Measurements from ENCODE around the gene CERS4. TPM values are rescaled to one million over a fixed set of nuclear protein-coding genes. Genes with fewer than 3 reads are reported as not detected.

CERS4 gene
- total and polyA plus RNA-seq, 2 donors (not counting 3 experiments of a cell fraction or from before 2014, with no cell fraction given) = 4.9 to 7.7 TPM

GRCh38 chr19:8163759-8164158, 45.4 kb upstream of the CERS4 start:
- Histone ChIP-seq H3K36me3 (ENCODE audit: control insufficient read depth in 2 of 2, extremely low read depth in 1 of 2, insufficient read depth in 2 of 2, low read length in 2 of 2) (no peaks in the 10 kb centered on the region), H3K4me1 (ENCODE audit: control insufficient read depth, extremely low read depth, insufficient read depth, low read length) (no peaks in the 10 kb centered on the region), H3K27ac (ENCODE audit: insufficient read depth, low read depth, low read length) (no peak overlapping the region), H3K4me2 (ENCODE audit: insufficient read depth, low read length) (no peak overlapping the region), H3K4me3 (replicated peaks in 1 of 3; ENCODE audit: insufficient read depth in 1 of 3, low read depth in 1 of 3, low read length in 3 of 3) (no peak overlapping the region), H3K9me1 (replicated peaks; ENCODE audit: control insufficient read depth, extremely low read depth, insufficient read depth, low read length) (no peaks in the 10 kb centered on the region), H4K20me1 (replicated peaks; ENCODE audit: control insufficient read depth, extremely low read depth, insufficient read depth, low read length) (no peaks in the 10 kb centered on the region), H3K9me3 (replicated peaks; ENCODE audit: control insufficient read depth, insufficient read depth, low read length) (no peaks in the 10 kb centered on the region), H3K79me2 (ENCODE audit: control insufficient read depth, insufficient read depth, low read length) (no peaks in the 10 kb centered on the region), H3K9ac (replicated peaks; ENCODE audit: extremely low read depth, insufficient read depth, low read length) (no peak overlapping the region), H3K27me3 (ENCODE audit: control insufficient read depth in 2 of 2, insufficient read depth in 2 of 2, low read length in 2 of 2) (no peaks in the 10 kb centered on the region), H2AFZ (ENCODE audit: low read depth, low read length) (no peak overlapping the region)
- ChIA-PET POLR2A (no interaction called here), CTCF (no interaction called here)
- FAIRE-seq (no peak), DNase-seq (ENCODE audit: low read depth, low spot score) (no peak)
- no peak for TF ChIP-seq JUN (IDR thresholded peaks at IDR 0.05; ENCODE audit: borderline replicate concordance, insufficient read depth, insufficient read length, low read depth)
- intact Hi-C loops (cut with micrococcal nuclease) = no loop called here
- dilution Hi-C loops (cut with MboI; ENCODE audit: extremely low pct_ligation_motif_present, low sequenced_read_pairs) = no loop called here
- no TSS peak for BruUV-seq (replicated peaks)

- DNase-seq (ENCODE audit: low read depth, low spot score) = no peak
- no peak overlapping the region for H3K4me3 ChIP-seq (replicated peaks in 1 of 3; ENCODE audit: insufficient read depth in 1 of 3, low read depth in 1 of 3, low read length in 3 of 3)
- no peaks in the 10 kb centered on the region for H3K4me1 ChIP-seq (ENCODE audit: control insufficient read depth, extremely low read depth, insufficient read depth, low read length)
- no peak overlapping the region for H2AFZ ChIP-seq (ENCODE audit: low read depth, low read length)
- H3K27ac ChIP-seq (ENCODE audit: insufficient read depth, low read depth, low read length) = no peak overlapping the region
- no peaks in the 10 kb centered on the region for H3K79me2 ChIP-seq (ENCODE audit: control insufficient read depth, insufficient read depth, low read length)
- no peaks in the 10 kb centered on the region for H3K36me3 ChIP-seq (ENCODE audit: control insufficient read depth in 2 of 2, extremely low read depth in 1 of 2, insufficient read depth in 2 of 2, low read length in 2 of 2)
- no peaks in the 10 kb centered on the region for H3K9me1 ChIP-seq (replicated peaks; ENCODE audit: control insufficient read depth, extremely low read depth, insufficient read depth, low read length)
- no TSS peak for BruUV-seq (replicated peaks)
- no peak overlapping the region for H3K9ac ChIP-seq (replicated peaks; ENCODE audit: extremely low read depth, insufficient read depth, low read length)
- CTCF ChIA-PET = interaction anchor here (1.2 to 2.8 kb wide), 2 partner anchors 9 to 197 kb away, joined by 4 to 18 read pairs; no protein-coding TSS in a partner anchor
- no peaks in the 10 kb centered on the region for H3K9me3 ChIP-seq (replicated peaks; ENCODE audit: control insufficient read depth, insufficient read depth, low read length)
- POLR2A ChIA-PET = no interaction called here
- H3K4me2 ChIP-seq (ENCODE audit: insufficient read depth, low read length) = no peak overlapping the region
- intact Hi-C loops (cut with micrococcal nuclease) (no loop called here), dilution Hi-C loops (cut with MboI; ENCODE audit: extremely low pct_ligation_motif_present, low sequenced_read_pairs) (no loop called here)
- no peaks in the 10 kb centered on the region for H3K27me3 ChIP-seq (ENCODE audit: control insufficient read depth in 2 of 2, insufficient read depth in 2 of 2, low read length in 2 of 2)
- TF ChIP-seq, protein P1, sequence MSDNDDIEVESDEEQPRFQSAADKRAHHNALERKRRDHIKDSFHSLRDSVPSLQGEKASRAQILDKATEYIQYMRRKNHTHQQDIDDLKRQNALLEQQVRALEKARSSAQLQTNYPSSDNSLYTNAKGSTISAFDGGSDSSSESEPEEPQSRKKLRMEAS (IDR thresholded peaks at IDR 0.05; ENCODE audit: insufficient read depth, insufficient read length) = no peak
- TF ChIP-seq CTCF (IDR thresholded peaks at IDR 0.05; ENCODE audit: extremely low read depth in 1 of 2, insufficient read depth in 1 of 2, low read depth in 1 of 2, low read length in 2 of 2) = no peak
- TF ChIP-seq EZH2 (IDR thresholded peaks at IDR 0.05; ENCODE audit: borderline replicate concordance, low read depth, low read length, severe bottlenecking) = no peak
- H4K20me1 ChIP-seq (replicated peaks; ENCODE audit: control insufficient read depth, extremely low read depth, insufficient read depth, low read length) = no peaks in the 10 kb centered on the region
- peak; percentile 24 for FAIRE-seq
These were observed 41.2 kb upstream of the CERS4 start for GRCh38 chr19:8167985-8168384.
